GM21737 (cell line): ENCODE results near the gene FAM171A2.
A peak's percentile ranks its signal among the peaks of the same experiment; 100 is the strongest.
"Not testable (repeated sequence)": the region's sequence is repeated elsewhere in the genome, so short reads cannot be mapped to it uniquely, and the experiment has no call there.

ENCODE experiments used
- ATAC-seq: cut with Tn5 transposase; IDR thresholded peaks from one replicate; pipeline ENCODE4 v1.9.1; 2021; ENCODE audit warnings: mild to moderate bottlenecking, moderate library complexity; ENCODE audit not compliant: unreplicated experiment

The FAM171A2 gene

GRCh38 chr17:44347206-44348055 is 16.2 kb downstream of the FAM171A2 start:
- not testable (repeated sequence) for ATAC-seq

- no peak for ATAC-seq
Measured at GRCh38 chr17:44346064-44346844, 17.4 kb downstream of the FAM171A2 start.

GRCh38 chr17:44345454-44346026 is 18.1 kb downstream of the FAM171A2 start:
- ATAC-seq: peak; percentile 5

GRCh38 chr17:44344939-44345453 is 18.7 kb downstream of the FAM171A2 start, which contains the start of gene GRN:
Gene GRN, plus strand, starts transcription at chr17:44345302. Its CDS starts 3,863 bp downstream, at chr17:44349165.
- ATAC-seq: peak; percentile 62

- no peak for ATAC-seq
Measured at GRCh38 chr17:44343510-44344209, 20.0 kb downstream of the FAM171A2 start.

- ATAC-seq: not testable (repeated sequence)
Measured at GRCh38 chr17:44340553-44340952, 23.1 kb downstream of the FAM171A2 start.

GRCh38 chr17:44338702-44339101 is 25.0 kb downstream of the FAM171A2 start:
- no peak for ATAC-seq

GRCh38 chr17:44335968-44336367 is 27.7 kb downstream of the FAM171A2 start:
- no peak for ATAC-seq

GRCh38 chr17:44335564-44335963 is 28.1 kb downstream of the FAM171A2 start:
- ATAC-seq: no peak

GRCh38 chr17:44334727-44335126 is 28.9 kb downstream of the FAM171A2 start:
- ATAC-seq: no peak

GRCh38 chr17:44334315-44334714 is 29.3 kb downstream of the FAM171A2 start:
- ATAC-seq: no peak

GRCh38 chr17:44333371-44333770 is 30.3 kb downstream of the FAM171A2 start:
- no peak for ATAC-seq

- no peak for ATAC-seq
Measured at GRCh38 chr17:44331249-44331760, 32.3 kb downstream of the FAM171A2 start.

- ATAC-seq: not testable (repeated sequence)
Measured at GRCh38 chr17:44330263-44330662, 33.4 kb downstream of the FAM171A2 start.

GRCh38 chr17:44329516-44329915 is 34.1 kb downstream of the FAM171A2 start:
- ATAC-seq: not testable (repeated sequence)

- ATAC-seq: no peak
Measured at GRCh38 chr17:44327715-44328449, 35.8 kb downstream of the FAM171A2 start.

- ATAC-seq: peak; percentile 48
Measured at GRCh38 chr17:44326861-44327444, 36.7 kb downstream of the FAM171A2 start.

GRCh38 chr17:44324571-44325275 is 38.9 kb downstream of the FAM171A2 start, which contains the start of gene SLC25A39:
Gene SLC25A39, minus strand, starts transcription at chr17:44324823. Its CDS starts 1,261 bp downstream, at chr17:44323562.
- peak; percentile 51 for ATAC-seq
